ENCODE results near the gene LRFN2. TPM values are rescaled to one million over a fixed set of nuclear protein-coding genes. Genes with fewer than 3 reads are reported as not detected.

Gene LRFN2
- polyA plus RNA-seq, 1 donor (not counting 4 experiments of a cell fraction or from before 2014, with no cell fraction given): not detected

- Histone ChIP-seq H3K4me1 (ENCODE audit: control insufficient read depth, extremely low read depth, insufficient read depth, low read length) (no peaks in the 10 kb centered on the region), H3K27me3 (ENCODE audit: control insufficient read depth, extremely low read depth, insufficient read depth, low read length) (peaks cover 3% of the 10 kb centered on the region), H3K79me2 (ENCODE audit: control insufficient read depth, insufficient read depth, low read length) (no peaks in the 10 kb centered on the region), H3K9ac (ENCODE audit: control insufficient read depth, extremely low read depth, insufficient read depth, low read length) (no peak overlapping the region), H3K27ac (ENCODE audit: control insufficient read depth, insufficient read depth, low read length) (no peak overlapping the region), H4K20me1 (ENCODE audit: control insufficient read depth, extremely low read depth, insufficient read depth, low read length) (no peaks in the 10 kb centered on the region), H2AFZ (ENCODE audit: control insufficient read depth, low read length) (no peak overlapping the region), H3K9me1 (ENCODE audit: control insufficient read depth, extremely low read depth, insufficient read depth, low read length) (no peaks in the 10 kb centered on the region), H3K36me3 (ENCODE audit: control insufficient read depth in 2 of 2, extremely low read depth in 1 of 2, insufficient read depth in 2 of 2, low read length in 2 of 2) (no peaks in the 10 kb centered on the region), H3K4me3 (ENCODE audit: control insufficient read depth in 2 of 3, extremely low read depth in 1 of 3, insufficient read depth in 2 of 3, low read depth in 1 of 3, low read length in 3 of 3) (no peak overlapping the region), H3K9me3 (ENCODE audit: control insufficient read depth, low read depth, low read length) (no peaks in the 10 kb centered on the region), H3K4me2 (ENCODE audit: control insufficient read depth, extremely low read depth, insufficient read depth, low read depth, low read length) (no peak overlapping the region)
- DNase-seq (ENCODE audit: low read depth, low spot score) (no peak), FAIRE-seq (no peak)
- TF ChIP-seq EZH2 (IDR thresholded peaks at IDR 0.05; ENCODE audit: low read length): no peak
- TF ChIP-seq, protein P1, sequence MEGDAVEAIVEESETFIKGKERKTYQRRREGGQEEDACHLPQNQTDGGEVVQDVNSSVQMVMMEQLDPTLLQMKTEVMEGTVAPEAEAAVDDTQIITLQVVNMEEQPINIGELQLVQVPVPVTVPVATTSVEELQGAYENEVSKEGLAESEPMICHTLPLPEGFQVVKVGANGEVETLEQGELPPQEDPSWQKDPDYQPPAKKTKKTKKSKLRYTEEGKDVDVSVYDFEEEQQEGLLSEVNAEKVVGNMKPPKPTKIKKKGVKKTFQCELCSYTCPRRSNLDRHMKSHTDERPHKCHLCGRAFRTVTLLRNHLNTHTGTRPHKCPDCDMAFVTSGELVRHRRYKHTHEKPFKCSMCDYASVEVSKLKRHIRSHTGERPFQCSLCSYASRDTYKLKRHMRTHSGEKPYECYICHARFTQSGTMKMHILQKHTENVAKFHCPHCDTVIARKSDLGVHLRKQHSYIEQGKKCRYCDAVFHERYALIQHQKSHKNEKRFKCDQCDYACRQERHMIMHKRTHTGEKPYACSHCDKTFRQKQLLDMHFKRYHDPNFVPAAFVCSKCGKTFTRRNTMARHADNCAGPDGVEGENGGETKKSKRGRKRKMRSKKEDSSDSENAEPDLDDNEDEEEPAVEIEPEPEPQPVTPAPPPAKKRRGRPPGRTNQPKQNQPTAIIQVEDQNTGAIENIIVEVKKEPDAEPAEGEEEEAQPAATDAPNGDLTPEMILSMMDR (optimal IDR thresholded peaks at IDR 0.05 in 1 of 3, IDR thresholded peaks at IDR 0.05 in 1 of 3, conservative IDR thresholded peaks at IDR 0.05 in 1 of 3; ENCODE audit: extremely low read depth in 1 of 3, insufficient read depth in 2 of 3, low read length in 3 of 3): no peak
- dilution Hi-C loops (cut with MboI; ENCODE audit: extremely low pct_ligation_motif_present, low sequenced_read_pairs): no loop called here
Observed at GRCh38 chr6:40425192-40425919, 161.8 kb downstream of the LRFN2 start.

GRCh38 chr6:40422046-40422445 lies 165.1 kb downstream of the LRFN2 start:
- Histone ChIP-seq H3K27me3 (ENCODE audit: control insufficient read depth, extremely low read depth, insufficient read depth, low read length) (peaks cover 3% of the 10 kb centered on the region), H3K9ac (ENCODE audit: control insufficient read depth, extremely low read depth, insufficient read depth, low read length) (no peak overlapping the region), H2AFZ (ENCODE audit: control insufficient read depth, low read length) (no peak overlapping the region), H3K4me3 (ENCODE audit: control insufficient read depth in 2 of 3, extremely low read depth in 1 of 3, insufficient read depth in 2 of 3, low read depth in 1 of 3, low read length in 3 of 3) (no peak overlapping the region), H3K9me1 (ENCODE audit: control insufficient read depth, extremely low read depth, insufficient read depth, low read length) (no peaks in the 10 kb centered on the region), H3K27ac (ENCODE audit: control insufficient read depth, insufficient read depth, low read length) (no peak overlapping the region), H3K36me3 (ENCODE audit: control insufficient read depth in 2 of 2, extremely low read depth in 1 of 2, insufficient read depth in 2 of 2, low read length in 2 of 2) (no peaks in the 10 kb centered on the region), H3K4me1 (ENCODE audit: control insufficient read depth, extremely low read depth, insufficient read depth, low read length) (no peaks in the 10 kb centered on the region), H4K20me1 (ENCODE audit: control insufficient read depth, extremely low read depth, insufficient read depth, low read length) (no peaks in the 10 kb centered on the region), H3K9me3 (ENCODE audit: control insufficient read depth, low read depth, low read length) (no peaks in the 10 kb centered on the region), H3K79me2 (ENCODE audit: control insufficient read depth, insufficient read depth, low read length) (no peaks in the 10 kb centered on the region), H3K4me2 (ENCODE audit: control insufficient read depth, extremely low read depth, insufficient read depth, low read depth, low read length) (no peak overlapping the region)
- TF ChIP-seq EZH2 (IDR thresholded peaks at IDR 0.05; ENCODE audit: low read length): no peak
- TF ChIP-seq, protein P1 (optimal IDR thresholded peaks at IDR 0.05 in 1 of 3, IDR thresholded peaks at IDR 0.05 in 1 of 3, conservative IDR thresholded peaks at IDR 0.05 in 1 of 3; ENCODE audit: extremely low read depth in 1 of 3, insufficient read depth in 2 of 3, low read length in 3 of 3): no peak
- FAIRE-seq: no peak
- dilution Hi-C loops (cut with MboI; ENCODE audit: extremely low pct_ligation_motif_present, low sequenced_read_pairs): no loop called here
- no peak for DNase-seq (ENCODE audit: low read depth, low spot score)
